M059J (cell line): ENCODE data around the gene SSU72. TPM values are rescaled to one million over a fixed set of nuclear protein-coding genes. Genes with fewer than 3 reads are reported as not detected.
"Not testable (repeated sequence)": the region's sequence is repeated elsewhere in the genome, so short reads cannot be mapped to it uniquely, and the experiment has no call there.

Experiments
- DNase-seq: peaks from one replicate; pipeline ENCODE4 v3.0.0-alpha.2; 2012; ENCODE audit warnings: low read depth
- total RNA-seq: library from RNA; depleted of rRNA; stranded (reverse); fragments of >200 nt; shearing (Covaris generic); gene quantifications from 2 replicates; pipeline ENCODE4 v1.2.3, GENCODE V29; 2014

The SSU72 gene
- total RNA-seq, 1 experiment from 2014 or later = 96.9 TPM

- DNase-seq = no peak
These were observed 15.6 kb downstream of the SSU72 start for GRCh38 chr1:1559066-1559465.

DNA sequence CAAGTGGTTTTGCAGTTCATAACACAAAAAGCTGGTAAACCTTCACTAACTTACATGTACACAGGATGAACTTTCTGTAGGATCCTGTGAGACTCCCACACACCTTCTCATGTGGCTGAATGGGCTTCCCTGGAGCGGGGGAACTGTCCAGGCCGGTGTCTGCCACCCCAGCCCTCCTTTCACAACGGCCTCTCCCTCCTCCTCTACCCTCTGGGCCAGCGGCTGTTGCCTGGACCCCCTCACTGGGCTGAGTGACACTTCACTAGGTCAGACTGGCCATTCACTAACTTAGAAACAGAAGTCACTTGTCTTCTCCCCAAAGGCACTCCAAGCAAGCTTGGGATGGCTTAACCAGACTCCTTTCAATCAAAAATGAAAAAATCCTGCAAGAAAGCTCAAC lies 16.1 kb downstream of the SSU72 start:
- no peak for DNase-seq

DNA sequence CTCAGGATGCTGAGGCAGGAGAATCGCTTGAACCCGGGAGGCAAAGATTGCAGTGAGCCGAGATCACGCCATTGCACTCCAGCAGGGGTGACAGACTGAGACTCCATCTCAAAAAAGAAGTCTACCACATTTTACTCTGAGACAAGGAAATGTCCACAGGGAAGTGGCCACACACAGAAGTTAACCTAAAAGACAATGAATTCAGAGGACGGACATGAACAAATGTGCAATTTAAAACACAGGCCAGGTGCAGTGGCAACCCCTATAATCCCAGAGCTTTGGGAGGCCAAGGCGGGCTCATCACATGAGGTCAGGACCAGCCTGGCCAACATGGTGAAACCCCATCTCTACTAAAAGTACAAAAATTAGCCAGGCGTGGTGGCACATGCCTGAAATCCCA lies 17.0 kb downstream of the SSU72 start:
- DNase-seq = not testable (repeated sequence)

- DNase-seq = not testable (repeated sequence)
These were observed 17.7 kb downstream of the SSU72 start for GRCh38 chr1:1556961-1557360.

- DNase-seq = no peak
These were observed 18.2 kb downstream of the SSU72 start for GRCh38 chr1:1556505-1556904.

- DNase-seq = peak; percentile 77
These were observed 19.4 kb downstream of the SSU72 start for GRCh38 chr1:1554926-1555915.

GRCh38 chr1:1554550-1554925 lies 20.1 kb downstream of the SSU72 start:
- DNase-seq = no peak

- no peak for DNase-seq
These were observed 20.7 kb downstream of the SSU72 start for GRCh38 chr1:1553821-1554494.

DNA sequence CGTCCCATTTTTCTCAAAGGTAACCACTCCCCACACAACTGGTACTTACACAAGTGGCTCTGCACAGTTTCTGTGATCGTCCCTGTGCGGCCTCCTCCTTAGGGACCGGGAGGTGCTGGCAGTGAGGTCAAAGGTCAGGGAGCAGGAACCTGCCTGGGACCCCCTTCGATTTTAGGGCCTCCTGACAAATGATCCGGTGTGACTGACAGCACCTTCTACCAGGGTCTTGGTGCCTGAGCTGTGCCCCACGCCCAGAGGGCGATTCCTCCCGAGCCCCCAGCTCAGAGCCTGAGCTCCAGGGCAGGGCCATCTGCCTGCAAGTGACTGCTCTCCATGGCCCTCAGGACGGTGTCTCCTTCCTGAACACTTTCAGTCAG lies 22.4 kb downstream of the SSU72 start:
- no peak for DNase-seq

GRCh38 chr1:1551524-1552262 lies 23.0 kb downstream of the SSU72 start:
- DNase-seq = no peak

DNA sequence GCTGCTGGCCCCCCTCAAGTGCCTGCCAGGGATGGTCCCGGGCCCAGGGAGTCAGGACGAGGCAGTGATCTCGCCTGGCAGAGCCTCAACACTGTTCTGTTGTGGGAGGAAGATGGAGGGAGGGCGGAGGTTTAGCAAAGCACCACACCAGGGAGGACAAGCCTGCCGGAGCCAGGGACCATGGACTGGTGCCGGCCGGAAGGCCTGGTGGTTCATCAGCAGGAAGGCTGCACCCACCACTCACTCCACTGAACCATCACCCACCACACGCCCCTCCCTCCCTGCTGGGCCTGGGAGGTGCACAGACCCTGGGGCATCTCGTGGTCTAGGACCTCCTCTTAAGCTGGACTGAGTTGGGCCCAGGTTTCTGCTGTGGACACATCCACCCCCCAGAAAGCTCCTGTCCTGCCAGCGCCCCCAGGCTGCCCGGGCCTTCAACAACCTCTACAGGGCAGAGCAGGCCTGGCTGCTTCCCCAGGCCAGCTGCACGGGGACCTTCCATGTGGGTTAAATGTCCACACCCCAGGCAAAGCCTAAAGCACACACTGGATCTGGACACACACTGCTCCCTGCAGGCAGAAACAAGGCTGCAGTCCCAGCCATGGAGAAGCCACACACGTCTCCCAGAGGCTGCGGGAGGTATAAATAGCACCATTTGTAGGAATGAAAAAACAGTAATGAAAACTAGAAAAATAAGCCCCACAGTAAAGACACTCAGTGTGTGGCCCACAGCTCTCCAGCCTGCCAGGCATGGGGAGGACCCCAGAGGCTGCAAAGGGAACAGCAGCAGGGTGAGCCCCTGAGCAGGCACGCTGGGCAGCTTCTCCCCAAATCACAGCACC lies 23.9 kb downstream of the SSU72 start:
- DNase-seq = peak; percentile 16

GRCh38 chr1:1550087-1550486 lies 24.6 kb downstream of the SSU72 start:
- DNase-seq = no peak

DNA sequence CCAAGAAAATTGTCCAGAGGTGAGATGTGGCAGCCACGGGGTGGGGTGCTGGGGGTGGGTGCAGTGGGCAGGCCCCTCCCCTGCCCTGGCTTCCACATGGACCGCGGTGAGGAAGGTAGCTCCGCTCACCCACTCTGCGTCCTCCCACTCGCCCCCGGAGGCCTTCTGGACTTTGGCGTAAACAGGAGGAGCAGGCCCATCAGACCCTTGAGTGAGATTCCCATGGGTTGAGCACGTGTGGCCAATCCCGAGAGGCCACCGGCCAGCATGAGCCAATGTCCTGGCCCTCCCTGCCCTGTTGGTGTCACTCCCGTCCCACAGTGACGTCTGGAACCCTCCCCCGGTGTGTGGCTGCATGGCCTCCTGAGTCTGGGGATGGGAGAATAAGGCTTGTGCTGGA lies 26.1 kb downstream of the SSU72 start:
- DNase-seq = no peak

DNA sequence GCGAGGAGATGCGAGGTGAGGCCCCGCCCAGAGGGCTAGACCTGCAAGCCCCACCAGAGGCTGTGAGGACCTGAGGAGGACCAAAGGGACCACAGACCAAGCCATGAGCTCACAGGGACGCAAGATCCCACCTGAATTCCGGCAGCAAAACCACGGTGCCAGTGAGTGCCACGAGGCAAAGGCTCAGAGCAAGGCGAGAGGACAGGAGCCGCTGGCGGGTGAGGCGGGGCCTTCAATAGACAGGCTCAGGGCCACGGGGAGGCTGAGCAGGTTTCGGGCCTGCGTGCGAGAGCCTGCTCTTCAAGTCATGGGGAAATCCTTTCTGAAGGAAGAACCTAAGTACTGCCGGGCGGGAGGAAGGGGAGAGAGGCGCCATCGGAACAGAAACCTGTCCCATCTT lies 27.2 kb downstream of the SSU72 start:
- DNase-seq = no peak

DNA sequence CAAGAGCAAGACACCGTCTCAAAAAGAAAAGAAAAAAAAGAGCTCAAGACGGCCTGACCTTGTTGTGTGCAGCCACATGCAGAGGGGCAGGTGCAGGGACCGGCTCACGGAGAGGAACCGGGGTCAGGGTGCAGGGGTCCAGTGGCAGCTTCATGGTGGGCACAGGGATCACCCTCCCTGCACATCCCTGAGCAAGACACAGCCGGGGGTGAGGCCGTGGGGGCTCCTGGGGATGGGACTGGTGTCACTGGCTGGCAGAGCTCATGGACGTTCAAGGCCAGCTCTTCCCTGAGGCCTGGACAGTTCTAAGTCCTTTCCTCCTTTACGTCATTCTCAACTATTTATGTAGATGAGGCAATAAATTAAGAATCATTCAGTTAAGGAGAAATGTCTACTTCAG lies 27.7 kb downstream of the SSU72 start:
- no peak for DNase-seq

- DNase-seq = no peak
These were observed 28.5 kb downstream of the SSU72 start for GRCh38 chr1:1545946-1546737.

- no peak for DNase-seq
These were observed 30.1 kb downstream of the SSU72 start for GRCh38 chr1:1544544-1544943.

DNA sequence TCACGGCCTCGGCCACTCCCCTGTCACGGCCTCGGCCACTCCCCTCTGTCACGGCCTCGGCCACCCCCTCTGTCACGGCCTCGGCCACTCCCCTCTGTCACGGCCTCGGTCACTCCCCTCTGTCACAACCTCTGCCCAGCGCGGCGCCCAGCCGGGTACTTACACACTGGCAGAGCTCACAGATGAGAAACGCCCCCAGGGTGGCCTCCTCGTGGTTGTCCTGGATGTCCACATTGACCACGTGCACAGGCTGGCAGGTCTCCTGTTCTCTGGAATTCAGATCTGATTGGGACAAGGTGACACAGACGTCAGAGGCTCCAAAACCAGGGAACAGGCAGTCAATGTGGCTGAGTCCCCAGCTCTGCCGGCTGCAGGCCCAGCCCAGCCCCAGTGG lies 31.0 kb downstream of the SSU72 start:
- DNase-seq = peak; percentile 16

DNA sequence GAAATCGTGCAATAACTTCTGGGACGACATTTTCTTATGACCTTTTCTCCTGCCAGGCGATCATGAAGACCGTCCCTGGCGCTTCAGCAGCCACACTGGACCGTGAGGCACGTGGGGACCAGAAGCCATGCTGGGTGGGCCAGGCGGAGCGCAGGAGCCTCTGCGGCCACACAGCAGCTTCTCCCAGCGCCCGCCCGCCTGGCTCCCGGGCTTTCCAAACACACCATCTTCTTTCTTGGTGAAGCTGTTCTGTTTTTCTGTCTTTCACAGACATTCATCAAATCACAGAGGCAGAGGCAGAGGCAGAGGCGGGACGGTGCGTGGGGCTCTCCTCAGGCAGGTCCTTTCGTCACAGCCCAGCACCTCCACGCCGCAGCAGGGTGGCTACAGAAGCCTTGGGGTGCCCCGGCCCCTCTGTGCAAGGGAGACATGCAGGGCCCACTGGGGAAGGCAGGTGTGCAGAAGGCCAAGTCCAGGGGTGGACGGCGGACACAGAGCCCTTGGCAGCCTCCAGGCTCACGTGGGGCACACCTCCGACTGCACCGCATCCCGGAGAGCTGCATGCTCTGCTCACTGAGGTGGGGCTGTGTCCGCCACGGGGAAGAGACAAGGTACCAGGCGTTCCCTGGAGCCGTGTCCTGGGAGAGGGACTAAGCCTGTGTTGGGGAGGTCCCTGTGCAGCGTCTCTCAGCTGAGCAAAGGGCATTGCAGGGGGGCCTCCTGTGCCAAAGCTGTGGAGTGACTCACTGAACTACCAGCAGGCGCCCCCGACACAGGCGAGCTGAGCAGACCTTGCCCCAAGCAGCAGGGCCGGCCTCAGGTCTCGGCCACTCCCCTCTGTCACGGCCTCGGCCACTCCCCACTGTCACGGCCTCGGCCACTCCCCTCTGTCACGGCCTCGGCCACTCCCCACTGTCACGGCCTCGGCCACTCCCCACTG lies 31.6 kb downstream of the SSU72 start:
- no peak for DNase-seq
